NAMALWA (cell line): Measurements from ENCODE around the gene TAF4.
"Not testable (repeated sequence)": the region's sequence is repeated elsewhere in the genome, so short reads cannot be mapped to it uniquely, and the experiment has no call there.

Experiments used
- DNase-seq: peaks from one replicate; pipeline ENCODE4 v3.0.0-alpha.2; 2015; ENCODE audit warnings: low spot score

The TAF4 gene, protein sequence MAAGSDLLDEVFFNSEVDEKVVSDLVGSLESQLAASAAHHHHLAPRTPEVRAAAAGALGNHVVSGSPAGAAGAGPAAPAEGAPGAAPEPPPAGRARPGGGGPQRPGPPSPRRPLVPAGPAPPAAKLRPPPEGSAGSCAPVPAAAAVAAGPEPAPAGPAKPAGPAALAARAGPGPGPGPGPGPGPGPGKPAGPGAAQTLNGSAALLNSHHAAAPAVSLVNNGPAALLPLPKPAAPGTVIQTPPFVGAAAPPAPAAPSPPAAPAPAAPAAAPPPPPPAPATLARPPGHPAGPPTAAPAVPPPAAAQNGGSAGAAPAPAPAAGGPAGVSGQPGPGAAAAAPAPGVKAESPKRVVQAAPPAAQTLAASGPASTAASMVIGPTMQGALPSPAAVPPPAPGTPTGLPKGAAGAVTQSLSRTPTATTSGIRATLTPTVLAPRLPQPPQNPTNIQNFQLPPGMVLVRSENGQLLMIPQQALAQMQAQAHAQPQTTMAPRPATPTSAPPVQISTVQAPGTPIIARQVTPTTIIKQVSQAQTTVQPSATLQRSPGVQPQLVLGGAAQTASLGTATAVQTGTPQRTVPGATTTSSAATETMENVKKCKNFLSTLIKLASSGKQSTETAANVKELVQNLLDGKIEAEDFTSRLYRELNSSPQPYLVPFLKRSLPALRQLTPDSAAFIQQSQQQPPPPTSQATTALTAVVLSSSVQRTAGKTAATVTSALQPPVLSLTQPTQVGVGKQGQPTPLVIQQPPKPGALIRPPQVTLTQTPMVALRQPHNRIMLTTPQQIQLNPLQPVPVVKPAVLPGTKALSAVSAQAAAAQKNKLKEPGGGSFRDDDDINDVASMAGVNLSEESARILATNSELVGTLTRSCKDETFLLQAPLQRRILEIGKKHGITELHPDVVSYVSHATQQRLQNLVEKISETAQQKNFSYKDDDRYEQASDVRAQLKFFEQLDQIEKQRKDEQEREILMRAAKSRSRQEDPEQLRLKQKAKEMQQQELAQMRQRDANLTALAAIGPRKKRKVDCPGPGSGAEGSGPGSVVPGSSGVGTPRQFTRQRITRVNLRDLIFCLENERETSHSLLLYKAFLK

GRCh38 chr20:62065674-62066338, at the start of gene TAF4:
Gene TAF4, minus strand, starts transcription at chr20:62065881. Its CDS starts 71 bp downstream, at chr20:62065810.
- DNase-seq, result peak; percentile 76

DNA sequence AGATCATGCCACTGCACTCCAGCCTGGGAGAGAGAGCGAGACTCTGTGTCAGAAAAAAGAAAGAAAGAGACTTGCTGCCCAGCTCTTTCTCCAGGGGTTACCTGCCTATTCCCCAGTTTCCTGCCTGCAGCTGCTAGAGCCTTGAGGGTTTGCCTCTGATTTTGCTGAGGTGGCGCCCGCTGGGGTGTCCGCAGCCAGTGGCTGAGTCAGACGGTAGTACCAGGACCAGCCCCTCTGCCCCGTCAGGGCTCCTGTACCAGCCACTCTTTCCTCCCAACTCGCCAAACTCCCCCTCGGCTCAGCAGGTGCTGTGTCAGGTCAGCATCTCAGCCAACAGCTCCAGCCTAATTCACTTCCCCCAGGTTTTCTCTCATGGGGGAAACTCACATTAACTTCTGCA, 49.2 kb upstream of the TAF4 start:
- DNase-seq, result no peak

- no peak for DNase-seq
Observed at GRCh38 chr20:62112368-62112767, 46.7 kb upstream of the TAF4 start.

DNA sequence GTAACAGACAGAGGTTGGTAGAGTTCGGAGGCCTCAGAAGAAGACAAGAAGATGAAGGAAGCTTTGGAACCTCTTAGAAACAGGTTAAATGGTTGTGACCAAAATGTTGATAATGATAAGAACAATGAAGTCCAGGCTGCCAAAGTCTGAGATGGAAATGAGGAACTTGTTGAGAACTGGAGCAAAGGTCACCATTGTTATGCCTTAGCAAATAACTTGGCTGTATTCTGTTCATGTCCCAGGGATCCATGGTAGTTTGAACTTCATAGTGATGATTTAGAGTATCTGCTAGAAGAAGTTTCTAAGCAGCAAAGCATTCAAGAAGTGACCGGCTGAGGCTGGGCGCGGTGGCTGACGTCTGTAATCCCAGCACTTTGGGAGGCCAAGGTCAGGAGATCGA, 45.5 kb upstream of the TAF4 start:
- no peak for DNase-seq

DNA sequence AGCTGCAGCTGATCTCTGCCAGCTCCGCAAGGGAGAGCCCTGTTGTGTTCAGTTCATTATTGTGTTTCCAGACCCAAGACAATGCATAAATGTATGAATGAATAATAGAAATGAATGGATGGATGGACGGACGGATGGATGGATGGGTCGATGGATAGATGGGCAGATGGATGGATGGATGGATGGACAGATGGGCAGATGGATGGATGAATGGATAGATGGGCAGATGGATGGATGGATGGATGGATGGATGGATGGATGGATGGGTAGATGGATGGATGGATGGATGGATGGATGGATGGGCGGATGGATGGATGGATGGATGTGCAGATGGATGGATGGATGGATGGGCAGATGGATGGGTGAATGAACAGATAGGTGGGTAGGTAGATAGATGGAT, 39.9 kb upstream of the TAF4 start:
- DNase-seq, result no peak

- DNase-seq, result no peak
Observed at GRCh38 chr20:62104791-62105345, 39.2 kb upstream of the TAF4 start.

DNA sequence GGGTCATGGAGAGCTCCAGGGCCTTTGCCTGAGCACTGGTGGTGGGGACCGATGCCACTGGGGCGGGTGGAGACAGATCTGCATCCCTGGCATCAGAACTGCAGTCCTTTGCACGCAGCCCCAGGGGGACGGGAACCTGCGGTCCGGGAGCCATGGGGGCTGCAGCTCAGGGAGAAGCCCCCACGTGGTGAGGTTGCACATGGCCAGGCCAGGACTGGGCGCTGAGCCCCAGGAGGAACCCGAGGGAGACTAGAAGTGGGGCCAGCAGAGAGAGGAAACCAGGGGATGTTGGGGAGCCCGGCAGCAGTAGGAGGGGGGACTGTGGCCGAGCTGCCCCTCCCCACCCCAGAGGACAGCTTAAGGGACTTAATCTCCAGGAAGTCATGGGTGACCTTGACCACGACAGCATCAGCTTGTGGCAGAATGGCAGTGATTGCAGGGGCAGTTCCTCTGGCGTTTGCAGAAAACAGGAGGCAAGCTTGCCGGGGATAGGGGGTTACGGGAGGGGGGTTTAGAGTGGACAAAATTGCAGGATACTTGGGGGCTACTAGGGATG, 38.6 kb upstream of the TAF4 start:
- DNase-seq, result no peak

GRCh38 chr20:62103508-62104233, 38.0 kb upstream of the TAF4 start:
- no peak for DNase-seq

DNA sequence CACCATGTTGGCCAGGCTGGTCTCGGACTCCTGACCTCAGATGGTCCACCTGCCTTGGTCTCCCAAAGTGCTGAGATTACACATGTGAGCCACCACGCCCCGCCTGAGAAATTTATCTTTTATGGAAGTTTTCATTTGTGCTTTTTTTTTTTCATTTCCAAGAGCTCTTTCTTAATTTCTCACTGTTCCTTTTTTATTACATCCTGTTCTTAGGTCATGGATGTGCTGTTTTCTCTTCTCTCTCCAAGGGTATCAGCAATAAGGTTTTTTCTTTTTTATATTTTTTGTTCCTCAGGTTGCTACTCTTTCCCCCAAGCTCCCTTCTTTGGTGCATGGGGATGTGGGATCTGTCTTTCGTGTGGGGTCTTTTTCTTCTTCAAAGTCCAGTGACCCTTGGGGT, 35.4 kb upstream of the TAF4 start:
- no peak for DNase-seq

DNA sequence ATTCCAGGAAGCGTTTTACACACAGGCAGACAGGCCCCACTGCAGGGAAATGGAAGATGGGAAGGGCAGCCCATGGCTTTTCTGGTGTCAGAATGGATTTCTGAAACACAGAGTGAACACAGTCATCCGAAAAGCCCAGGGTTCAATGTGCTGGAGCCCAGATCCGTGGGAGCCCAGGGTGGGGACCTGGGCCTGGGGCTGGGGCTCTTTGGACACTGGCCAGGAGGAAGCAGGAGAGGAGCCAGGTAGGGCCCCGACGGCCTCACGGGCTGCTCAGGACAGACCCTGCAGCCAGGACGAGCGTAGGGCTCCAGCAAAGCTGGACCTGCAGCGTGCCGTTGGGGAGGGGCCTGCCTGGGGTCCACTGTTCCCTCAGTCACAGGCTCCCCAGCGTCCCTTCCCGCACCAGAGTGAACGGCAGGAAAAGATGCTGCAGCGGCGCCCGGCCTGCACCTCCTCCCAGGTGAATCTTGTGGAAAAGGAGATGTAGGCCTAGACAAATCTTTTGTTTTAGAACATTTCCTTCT, 32.3 kb upstream of the TAF4 start:
- DNase-seq, result no peak

DNA sequence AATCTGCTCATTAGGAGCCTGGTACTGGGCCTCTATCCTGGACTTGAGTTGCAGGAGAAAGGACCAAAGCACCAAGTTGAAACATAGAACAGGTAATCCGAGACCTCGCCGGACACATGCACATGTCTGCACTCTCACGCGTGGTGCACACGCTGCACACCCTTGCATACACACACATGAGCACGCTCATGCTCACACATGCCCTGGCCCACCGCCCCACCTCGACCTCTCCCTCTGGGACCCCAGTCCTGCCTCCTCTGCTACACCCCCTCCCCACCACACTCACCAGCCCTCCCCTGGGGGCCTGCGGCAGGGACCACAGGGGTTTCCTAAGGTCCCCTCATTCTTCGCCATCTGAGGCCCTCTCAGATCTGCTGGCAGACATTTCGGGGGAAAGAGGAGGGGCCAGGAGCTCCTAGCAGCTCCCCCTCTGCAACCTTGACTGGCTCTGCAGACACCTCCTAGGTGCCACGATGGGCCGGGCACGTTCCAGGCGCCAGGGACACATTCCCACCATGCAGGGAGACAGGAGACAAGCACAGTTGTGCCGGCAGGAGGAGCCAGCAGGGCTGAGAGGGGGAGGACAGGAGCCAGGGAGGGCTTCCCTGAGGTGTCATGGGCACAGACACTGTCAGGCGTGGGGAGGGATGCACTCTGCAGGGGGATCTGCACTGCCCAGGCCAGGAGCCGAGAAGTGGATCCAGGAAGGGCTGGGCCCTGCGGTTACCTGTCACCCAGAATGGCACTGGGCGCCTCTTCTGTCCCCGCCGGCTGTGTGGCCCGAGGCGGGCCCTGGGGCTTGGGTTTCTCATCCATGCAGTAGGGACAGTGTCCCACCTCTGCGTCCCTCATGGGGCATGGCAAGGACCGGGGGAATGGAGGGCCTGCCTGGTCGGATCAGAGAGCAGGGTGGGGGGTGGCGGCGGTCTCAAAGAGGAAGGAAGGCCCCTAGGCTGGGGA, 31.0 kb upstream of the TAF4 start:
- no peak for DNase-seq

GRCh38 chr20:62089393-62089792, 23.7 kb upstream of the TAF4 start:
- DNase-seq, result no peak

DNA sequence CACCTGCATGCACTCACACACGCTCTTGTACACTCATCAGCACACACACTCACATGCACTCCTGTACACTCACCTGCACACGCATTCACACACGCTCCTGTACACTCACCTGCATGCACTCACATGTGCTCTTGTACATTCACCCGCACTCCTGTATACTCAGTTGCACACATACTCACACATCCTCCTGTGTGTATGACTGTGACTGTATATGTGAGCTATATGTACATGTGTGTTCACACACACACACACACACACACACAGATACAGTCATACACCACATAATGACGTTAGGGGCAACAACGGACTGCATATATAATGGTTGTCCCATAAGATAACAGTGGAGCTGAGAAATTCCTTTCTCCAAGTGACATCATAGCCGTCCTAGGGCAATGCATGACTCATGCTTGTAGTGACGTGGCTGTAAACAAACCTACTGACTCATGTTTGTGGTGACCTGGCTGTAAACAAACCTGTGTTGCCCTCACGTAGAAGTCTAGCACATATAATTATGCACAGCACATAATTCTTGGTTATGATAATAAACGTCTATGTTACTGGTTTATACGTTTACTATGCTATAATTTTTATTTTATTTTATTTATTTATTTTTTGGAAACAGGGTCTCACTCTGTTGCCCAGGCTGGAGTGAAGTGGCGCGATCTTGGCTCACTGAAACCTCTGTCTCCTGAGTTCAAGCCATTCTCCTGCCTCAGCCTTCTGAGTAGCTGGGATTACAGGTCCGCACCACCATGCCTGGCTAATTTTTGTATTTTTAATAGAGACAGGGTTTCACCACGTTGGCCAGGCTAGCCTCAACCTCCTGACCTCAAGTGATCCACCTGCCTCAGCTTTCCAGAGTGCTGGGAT, 22.8 kb upstream of the TAF4 start:
- DNase-seq, result peak; percentile 20

DNA sequence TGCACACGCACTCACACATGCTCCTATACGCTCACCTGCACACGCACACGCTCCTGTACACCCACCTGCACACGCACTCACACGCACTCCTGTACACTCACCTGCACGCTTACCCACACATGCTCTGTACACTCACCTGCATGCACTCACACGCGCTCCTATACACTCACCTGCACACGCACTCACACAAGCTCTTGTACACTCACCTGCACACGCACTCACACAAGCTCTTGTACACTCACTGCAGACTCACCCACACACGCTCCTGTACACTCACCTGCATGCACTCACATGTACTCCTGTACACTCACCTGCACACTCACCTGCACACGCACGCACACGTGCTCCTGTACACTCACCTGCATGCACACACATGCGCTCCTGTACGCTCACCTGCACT, 22.0 kb upstream of the TAF4 start:
- DNase-seq, result no peak

GRCh38 chr20:62087227-62087626, 21.5 kb upstream of the TAF4 start:
- DNase-seq, result no peak

DNA sequence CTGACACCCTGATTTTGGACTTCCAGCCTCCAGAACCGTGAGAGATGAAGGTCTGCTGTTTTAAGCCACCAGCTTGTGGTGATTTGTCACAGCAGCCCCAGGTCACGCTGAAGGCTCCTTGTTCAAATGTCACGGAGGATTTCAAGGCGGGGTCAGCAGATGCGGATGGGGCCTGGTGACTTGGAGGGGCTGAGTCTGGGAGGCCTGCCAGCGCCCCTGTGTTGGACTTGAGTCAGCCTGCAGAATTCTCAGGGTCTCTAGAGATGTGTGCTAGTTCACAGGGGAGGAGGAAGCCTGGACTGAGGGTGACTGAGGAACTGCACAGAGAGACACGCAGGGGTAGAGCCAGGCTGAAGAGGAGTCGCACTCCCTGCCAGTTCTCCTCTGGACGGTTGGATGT, 19.5 kb upstream of the TAF4 start:
- no peak for DNase-seq

- not testable (repeated sequence) for DNase-seq
Observed at GRCh38 chr20:62084224-62084623, 18.5 kb upstream of the TAF4 start.

GRCh38 chr20:62083312-62083711, 17.6 kb upstream of the TAF4 start:
- no peak for DNase-seq
